BLaER1 treated with 17β-estradiol and CSF1 and Interleukin-3, amounts not matched to agents 10 nM and 100 nM (cell line): Measurements from ENCODE around the gene COPB1.
A peak's percentile ranks its signal among the peaks of the same experiment; 100 is the strongest.

Source experiments
- H3K27ac ChIP-seq, 11 experiments: shearing (Covaris generic); formaldehyde crosslinking; 2 replicates each; pipeline ENCODE4 v1.8.1; 2022
- H3K27me3 ChIP-seq, 11 experiments: shearing (Covaris generic); formaldehyde crosslinking; 2 replicates each; pipeline ENCODE4 v1.8.1; 2022
- H3K36me3 ChIP-seq, 11 experiments: shearing (Covaris generic); formaldehyde crosslinking; 2 replicates each; pipeline ENCODE4 v1.8.1; 2022
- H3K4me1 ChIP-seq, 10 experiments: shearing (Covaris generic); formaldehyde crosslinking; 2 replicates each; pipeline ENCODE4 v1.8.1; 2022
- H3K4me2 ChIP-seq, 11 experiments: shearing (Covaris generic); formaldehyde crosslinking; 2 replicates each; pipeline ENCODE4 v1.8.1; 2022
- H3K4me3 ChIP-seq, 10 experiments: shearing (Covaris generic); formaldehyde crosslinking; 2 replicates each; pipeline ENCODE4 v1.8.1; 2022
- H3K9ac ChIP-seq, 11 experiments: shearing (Covaris generic); formaldehyde crosslinking; 2 replicates each; pipeline ENCODE4 v1.8.1; 2022
- H3K9me3 ChIP-seq, 11 experiments: shearing (Covaris generic); formaldehyde crosslinking; replicated peaks in 1 of 11; 2 replicates each; pipeline ENCODE4 v1.8.1; 2022
- H4K20me1 ChIP-seq, 11 experiments: shearing (Covaris generic); formaldehyde crosslinking; 2 replicates each; pipeline ENCODE4 v1.8.1; 2022
- Cebpa-rat ChIP-seq, 11 experiments: shearing (Covaris generic); IDR thresholded peaks; 2 replicates each; pipeline ENCODE4 v1.8.1; 2022

COPB1 gene

DNA sequence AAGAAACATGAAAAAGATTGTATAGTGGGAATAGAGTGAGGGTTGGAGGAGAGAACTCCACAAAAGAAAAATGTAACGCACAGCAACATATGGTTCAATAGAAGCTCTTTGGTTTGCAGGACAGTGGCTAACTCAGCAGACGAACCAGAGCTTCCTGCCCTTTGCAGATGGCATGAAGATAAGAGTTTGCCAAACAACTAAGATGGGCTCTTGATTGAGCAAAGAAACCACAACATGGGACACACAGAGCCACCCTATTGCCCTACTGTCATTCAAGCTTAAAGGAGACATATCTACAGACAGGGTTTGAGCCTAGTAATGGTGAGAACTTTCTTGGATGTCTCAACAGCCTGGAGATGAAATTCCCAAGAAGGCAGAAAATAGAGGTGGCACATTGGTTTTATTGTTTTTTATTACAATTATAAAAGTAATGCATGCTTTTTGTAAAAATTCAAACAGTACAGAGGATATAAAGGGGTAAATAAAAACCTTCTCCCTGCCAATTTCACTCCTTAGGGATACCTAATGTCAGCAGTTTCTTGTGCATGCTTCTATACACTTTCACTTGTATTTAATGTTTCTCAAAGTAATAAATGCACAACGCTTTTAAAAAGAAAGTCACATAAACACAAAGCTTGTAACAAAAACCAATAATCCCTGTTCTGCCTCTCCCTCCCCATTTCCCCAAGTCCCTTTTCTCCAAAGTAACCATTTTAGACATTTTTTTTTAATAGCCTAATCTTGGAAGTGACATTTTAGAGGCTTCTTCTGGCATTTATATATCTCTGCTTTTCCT, 63.7 kb downstream of the COPB1 start:
- H3K9me3 ChIP-seq = peaks cover 0 to 12% (median 5%) of the 10 kb centered on the region in 11 experiments; a peak in 10 of 22 replicates
- H3K36me3 ChIP-seq = peaks cover 0 to 8% (median 0%) of the 10 kb centered on the region in 11 experiments; a peak in 3 of 22 replicates
- H3K4me3 ChIP-seq = no peak overlapping the region
- peak in 3 of 11 experiments; percentile 36 to 61 (median 42); a peak in 4 of 22 replicates for TF ChIP-seq Cebpa-rat (IDR thresholded peaks at IDR 0.05)
- no peaks in the 10 kb centered on the region for H4K20me1 ChIP-seq
- 0 out of 22 replicates have a peak overlapping the region, but pooled peaks of 1 of the 11 experiments have one; percentile 12 for H3K4me2 ChIP-seq
- H3K27me3 ChIP-seq = no peaks in the 10 kb centered on the region
- peak overlapping the region in 1 of 11 experiments; percentile 18; a peak in 2 of 22 replicates for H3K27ac ChIP-seq
- peaks cover 0 to 12% (median 5%) of the 10 kb centered on the region in 10 experiments; a peak in 9 of 20 replicates for H3K4me1 ChIP-seq
- no peak overlapping the region for H3K9ac ChIP-seq

GRCh38 chr11:14425621-14426020, 74.0 kb downstream of the COPB1 start:
- H3K4me3 ChIP-seq = no peak overlapping the region
- no peaks in the 10 kb centered on the region for H4K20me1 ChIP-seq
- TF ChIP-seq Cebpa-rat (IDR thresholded peaks at IDR 0.05) = no peak
- H3K4me2 ChIP-seq = no peak overlapping the region
- H3K9ac ChIP-seq = no peak overlapping the region
- H3K4me1 ChIP-seq = no peaks in the 10 kb centered on the region
- H3K27me3 ChIP-seq = no peaks in the 10 kb centered on the region
- H3K27ac ChIP-seq = no peak overlapping the region
- H3K36me3 ChIP-seq = no peaks in the 10 kb centered on the region
- H3K9me3 ChIP-seq = 0 out of 22 replicates have a peak, but pooled peaks cover 0 to 4% (median 0%) of the 10 kb centered on the region in 11 experiments

DNA sequence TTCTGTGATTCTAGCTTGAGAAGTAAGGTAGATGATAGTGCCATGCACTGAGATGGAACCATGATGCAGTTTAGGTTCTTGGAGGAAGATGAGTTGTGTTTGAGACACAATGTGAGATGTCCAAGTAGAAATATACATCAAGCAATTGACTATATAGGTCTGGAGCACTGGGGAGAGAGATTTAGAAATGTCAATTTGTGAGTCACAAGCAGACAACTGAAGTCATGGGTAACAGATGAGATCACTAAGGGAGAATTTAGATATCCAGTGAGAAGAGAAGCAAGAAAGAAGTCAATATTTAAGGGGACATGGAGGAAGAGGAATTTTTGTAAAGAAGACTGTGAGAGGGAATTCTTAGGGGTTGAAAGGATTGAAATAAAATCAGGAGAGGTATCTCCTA, 75.5 kb downstream of the COPB1 start:
- Histone ChIP-seq H3K4me3 (no peak overlapping the region), H3K9me3 (no peaks in the 10 kb centered on the region), H3K4me2 (no peak overlapping the region), H3K4me1 (no peaks in the 10 kb centered on the region), H3K27ac (no peak overlapping the region), H3K9ac (no peak overlapping the region), H4K20me1 (no peaks in the 10 kb centered on the region), H3K27me3 (no peaks in the 10 kb centered on the region), H3K36me3 (no peaks in the 10 kb centered on the region)
- TF ChIP-seq Cebpa-rat (IDR thresholded peaks at IDR 0.05) = no peak

DNA sequence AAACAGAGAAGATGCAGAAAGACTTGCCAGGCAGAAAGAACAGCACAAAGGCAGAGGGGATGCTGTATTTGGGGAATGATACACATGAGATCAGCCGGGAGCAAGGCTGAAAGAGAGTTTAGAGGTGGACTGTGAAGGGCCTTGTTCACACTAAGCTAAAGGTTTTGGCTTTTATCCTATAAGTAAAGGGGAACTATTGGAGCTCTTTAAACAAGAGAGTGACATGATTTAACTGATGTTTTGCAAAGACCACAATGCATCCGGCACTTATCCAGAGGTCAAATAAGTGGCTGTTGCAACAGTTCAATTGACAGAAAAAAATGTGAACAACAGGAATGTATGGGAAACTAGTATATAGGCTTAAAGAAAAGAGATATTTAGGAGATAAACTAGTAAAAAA, 76.0 kb downstream of the COPB1 start:
- no peaks in the 10 kb centered on the region for H3K4me1 ChIP-seq
- no peak overlapping the region for H3K9ac ChIP-seq
- H3K36me3 ChIP-seq = no peaks in the 10 kb centered on the region
- no peak overlapping the region for H3K4me2 ChIP-seq
- no peak overlapping the region for H3K4me3 ChIP-seq
- H3K9me3 ChIP-seq = no peaks in the 10 kb centered on the region
- no peak for TF ChIP-seq Cebpa-rat (IDR thresholded peaks at IDR 0.05)
- no peaks in the 10 kb centered on the region for H4K20me1 ChIP-seq
- no peak overlapping the region for H3K27ac ChIP-seq
- H3K27me3 ChIP-seq = no peaks in the 10 kb centered on the region

DNA sequence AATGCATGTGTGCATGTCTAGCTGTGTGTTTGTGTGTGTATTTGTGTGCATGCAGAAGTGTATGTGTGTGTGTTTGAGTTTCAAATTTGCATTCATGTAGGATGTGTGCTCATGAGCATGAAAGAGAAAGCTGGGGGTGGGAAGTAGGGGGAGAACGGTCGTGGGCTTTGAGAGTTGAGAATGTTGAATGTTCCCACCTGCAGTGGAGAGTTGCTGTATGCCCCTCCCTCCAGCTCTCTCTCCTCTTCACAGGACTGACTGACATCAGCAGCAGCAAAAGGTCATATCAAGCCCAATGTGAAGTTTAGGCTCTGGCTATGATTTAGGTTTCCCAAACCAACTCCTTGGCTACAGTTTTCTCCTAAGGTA, 76.8 kb downstream of the COPB1 start:
- Histone ChIP-seq H3K4me3 (no peak overlapping the region), H3K9ac (no peak overlapping the region), H4K20me1 (no peaks in the 10 kb centered on the region), H3K4me1 (no peaks in the 10 kb centered on the region), H3K27me3 (no peaks in the 10 kb centered on the region), H3K9me3 (no peaks in the 10 kb centered on the region), H3K4me2 (no peak overlapping the region), H3K36me3 (no peaks in the 10 kb centered on the region), H3K27ac (no peak overlapping the region)
- no peak for TF ChIP-seq Cebpa-rat (IDR thresholded peaks at IDR 0.05)

DNA sequence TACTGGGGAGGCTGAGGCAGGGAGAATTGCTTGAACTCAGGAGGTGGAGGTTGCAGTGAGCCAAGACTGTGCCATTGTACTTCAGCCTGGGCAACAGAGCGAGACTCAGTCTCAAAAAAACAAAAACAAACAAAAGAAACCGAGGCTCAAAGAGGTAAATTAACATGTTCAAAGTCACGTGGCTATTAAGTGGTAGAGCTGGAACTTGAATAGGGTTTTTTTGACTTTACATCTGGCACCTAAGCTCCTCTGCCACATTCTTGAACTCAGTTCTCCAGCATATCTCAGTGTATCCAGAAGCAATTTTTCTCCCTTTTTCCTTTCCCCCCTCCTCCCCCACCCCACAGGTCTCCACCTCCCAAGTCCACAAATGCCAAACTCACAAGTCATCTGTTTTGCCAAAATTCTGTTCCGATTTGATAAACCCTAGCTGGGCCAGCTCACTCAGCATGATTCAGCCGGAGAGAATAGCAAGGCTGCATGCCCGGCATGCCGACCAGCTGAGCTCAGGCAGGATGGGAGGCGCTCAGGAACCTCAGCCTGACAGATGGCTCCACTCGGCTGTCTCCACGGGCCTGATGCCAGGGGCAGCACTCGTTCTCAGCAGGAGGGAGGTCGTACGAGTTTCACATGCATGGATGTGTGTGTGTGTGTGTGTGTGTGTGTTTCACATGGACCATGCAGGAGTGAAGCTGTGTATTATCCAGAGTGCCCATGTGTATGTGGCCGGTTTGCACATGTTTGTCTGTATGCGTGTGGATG, 77.4 kb downstream of the COPB1 start:
- Histone ChIP-seq H3K4me1 (no peaks in the 10 kb centered on the region), H3K9me3 (no peaks in the 10 kb centered on the region), H3K27me3 (no peaks in the 10 kb centered on the region), H3K9ac (no peak overlapping the region), H3K4me2 (no peak overlapping the region), H3K27ac (no peak overlapping the region), H3K4me3 (no peak overlapping the region), H4K20me1 (no peaks in the 10 kb centered on the region), H3K36me3 (no peaks in the 10 kb centered on the region)
- no peak for TF ChIP-seq Cebpa-rat (IDR thresholded peaks at IDR 0.05)

- Histone ChIP-seq H3K27me3 (no peaks in the 10 kb centered on the region), H3K4me3 (no peak overlapping the region), H3K4me2 (no peak overlapping the region), H3K9me3 (no peaks in the 10 kb centered on the region), H3K27ac (no peak overlapping the region), H4K20me1 (no peaks in the 10 kb centered on the region), H3K36me3 (no peaks in the 10 kb centered on the region), H3K9ac (no peak overlapping the region), H3K4me1 (peaks cover 5 to 11% (median 6%) of the 10 kb centered on the region in 10 experiments; a peak in 19 of 20 replicates)
- TF ChIP-seq Cebpa-rat (IDR thresholded peaks at IDR 0.05) = no peak
Observed at GRCh38 chr11:14420223-14420622, 79.4 kb downstream of the COPB1 start.

DNA sequence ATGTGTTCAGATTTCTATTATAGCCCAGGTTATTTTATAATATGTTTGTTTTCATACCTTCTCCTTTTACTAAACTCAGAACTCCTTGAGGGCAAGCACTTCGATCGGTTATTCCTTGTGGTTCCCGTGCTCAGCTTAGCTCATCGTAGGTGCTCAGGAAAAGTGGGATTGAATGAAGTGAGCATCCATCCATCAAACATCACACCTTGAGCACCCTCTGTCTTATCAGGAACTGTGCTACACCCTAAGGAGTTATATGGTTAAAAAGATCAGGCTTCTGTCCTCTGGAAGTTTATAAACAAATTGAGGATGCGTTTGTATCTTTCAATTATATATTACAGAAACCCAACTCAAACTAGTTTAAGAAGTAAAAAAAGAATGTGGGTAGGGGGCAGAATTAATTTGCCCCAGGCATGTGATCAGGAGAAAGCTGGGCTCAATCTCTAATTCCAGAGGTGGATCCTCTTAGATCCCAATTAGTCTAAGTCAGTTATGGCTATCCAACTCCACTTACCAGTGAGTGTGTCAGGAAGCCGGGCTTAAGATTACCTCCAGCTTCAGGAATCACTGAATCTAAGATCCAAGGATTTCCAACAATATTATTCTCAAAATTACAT, 80.7 kb downstream of the COPB1 start:
- Histone ChIP-seq H3K27ac (no peak overlapping the region), H3K9me3 (no peaks in the 10 kb centered on the region), H3K4me3 (no peak overlapping the region), H4K20me1 (no peaks in the 10 kb centered on the region), H3K36me3 (no peaks in the 10 kb centered on the region), H3K4me1 (peaks cover 9 to 24% (median 15%) of the 10 kb centered on the region in 10 experiments; a peak in 19 of 20 replicates), H3K9ac (no peak overlapping the region), H3K4me2 (no peak overlapping the region), H3K27me3 (no peaks in the 10 kb centered on the region)
- no peak for TF ChIP-seq Cebpa-rat (IDR thresholded peaks at IDR 0.05)

- no peak overlapping the region for H3K4me2 ChIP-seq
- peaks cover 9 to 35% (median 22%) of the 10 kb centered on the region in 10 experiments; a peak in 19 of 20 replicates for H3K4me1 ChIP-seq
- H3K27me3 ChIP-seq = no peaks in the 10 kb centered on the region
- no peaks in the 10 kb centered on the region for H4K20me1 ChIP-seq
- no peak overlapping the region for H3K27ac ChIP-seq
- no peaks in the 10 kb centered on the region for H3K9me3 ChIP-seq
- no peak overlapping the region for H3K9ac ChIP-seq
- H3K36me3 ChIP-seq = no peaks in the 10 kb centered on the region
- H3K4me3 ChIP-seq = no peak overlapping the region
- TF ChIP-seq Cebpa-rat (IDR thresholded peaks at IDR 0.05) = no peak
Observed at GRCh38 chr11:14417617-14418374, 81.8 kb downstream of the COPB1 start.
